Neural cell (in vitro differentiated cells): Measurements from ENCODE around the gene TMEM184A.

Experiments
- CTCF ChIP-seq: fragments of 450-650 bp; IDR thresholded peaks from 2 replicates; pipeline ENCODE4 v1.5.1; 2014; ENCODE audit warnings: antibody characterized with exemption, mild to moderate bottlenecking, moderate library complexity; ENCODE audit not compliant: poor library complexity, severe bottlenecking
- EZH2 ChIP-seq: fragments of 200-600, 300-800 bp; shearing (Covaris generic), sonication (generic); IDR thresholded peaks from 2 replicates; pipeline ENCODE4 v1.6.1; 2014; ENCODE audit warnings: antibody characterized with exemption, low read length, borderline replicate concordance, mild to moderate bottlenecking; ENCODE audit not compliant: insufficient read depth, poor library complexity, severe bottlenecking
- RAD21 ChIP-seq: fragments of 450-650 bp; conservative IDR thresholded peaks from 2 replicates; pipeline ENCODE4 v1.6.1; 2014; ENCODE audit warnings: antibody characterized with exemption, mild to moderate bottlenecking, moderate library complexity
- SMC3 ChIP-seq: fragments of 450-650 bp; conservative IDR thresholded peaks from 2 replicates; pipeline ENCODE4 v1.6.1; 2014; ENCODE audit warnings: antibody characterized with exemption, mild to moderate bottlenecking, moderate library complexity; ENCODE audit not compliant: poor library complexity

DNA sequence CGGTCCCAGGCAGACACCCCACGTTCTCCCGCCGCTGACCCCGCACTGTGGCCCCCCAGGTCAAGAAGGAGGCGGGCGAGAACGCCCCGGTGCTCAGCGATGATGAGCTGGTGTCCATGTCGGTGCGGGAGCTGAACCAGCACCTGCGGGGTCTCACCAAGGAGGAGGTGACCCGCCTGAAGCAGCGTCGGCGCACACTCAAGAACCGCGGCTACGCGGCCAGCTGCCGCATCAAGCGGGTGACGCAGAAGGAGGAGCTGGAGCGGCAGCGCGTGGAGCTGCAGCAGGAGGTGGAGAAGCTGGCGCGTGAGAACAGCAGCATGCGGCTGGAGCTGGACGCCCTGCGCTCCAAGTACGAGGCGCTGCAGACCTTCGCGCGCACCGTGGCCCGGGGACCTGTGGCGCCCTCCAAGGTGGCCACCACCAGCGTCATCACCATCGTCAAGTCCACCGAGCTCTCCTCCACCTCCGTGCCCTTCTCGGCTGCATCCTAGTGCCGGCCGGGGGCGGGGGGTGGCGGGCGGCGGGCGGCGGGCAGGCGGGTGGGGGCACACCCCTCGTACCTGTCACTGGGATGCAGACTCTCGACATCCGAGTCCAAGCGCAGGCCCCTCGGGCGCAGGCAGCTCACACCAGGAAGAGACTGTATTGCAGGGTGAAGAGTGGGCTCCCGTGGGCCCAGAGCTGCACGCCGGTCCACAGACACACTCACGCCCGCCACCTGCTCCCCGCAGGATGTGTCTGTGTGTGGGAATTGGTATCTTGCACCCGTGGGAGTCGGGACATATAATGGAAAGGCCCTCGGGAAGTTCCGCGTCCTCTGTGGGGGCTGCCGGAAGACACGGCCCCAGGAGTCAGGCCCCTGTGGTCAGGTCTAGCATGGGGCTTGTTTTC is 15.9 kb downstream of the TMEM184A start:
- TF ChIP-seq CTCF (no peak), EZH2 (no peak), SMC3 (no peak), RAD21 (no peak)
